Activated T-cell treated with anti-CD3 and anti-CD28 coated beads, Interleukin-2, amount 50 U/mL, for 24 hours (primary cell): ENCODE measurements around the gene MAP3K7CL.

Experiments used
- DNase-seq: peaks from one replicate; pipeline ENCODE4 v3.0.0-alpha.2; 2020
- H3K27ac Mint-ChIP-seq: 2 replicates; pipeline ENCODE4 v1.8.0; 2020; ENCODE audit warnings: mild to moderate bottlenecking, mixed read lengths
- H3K27me3 Mint-ChIP-seq: 2 replicates; pipeline ENCODE4 v1.8.0; 2020; ENCODE audit warnings: mixed read lengths
- H3K36me3 Mint-ChIP-seq: 2 replicates; pipeline ENCODE4 v1.8.0; 2020; ENCODE audit warnings: low read depth, mixed read lengths
- H3K4me1 Mint-ChIP-seq: 2 replicates; pipeline ENCODE4 v1.8.0; 2020; ENCODE audit warnings: low read depth, mixed read lengths
- H3K4me3 Mint-ChIP-seq: 2 replicates; pipeline ENCODE4 v1.8.0; 2020; ENCODE audit warnings: mild to moderate bottlenecking, moderate library complexity, mixed read lengths
- H3K9me3 Mint-ChIP-seq: 2 replicates; pipeline ENCODE4 v1.8.0; 2020; ENCODE audit warnings: mixed read lengths

MAP3K7CL gene

DNA sequence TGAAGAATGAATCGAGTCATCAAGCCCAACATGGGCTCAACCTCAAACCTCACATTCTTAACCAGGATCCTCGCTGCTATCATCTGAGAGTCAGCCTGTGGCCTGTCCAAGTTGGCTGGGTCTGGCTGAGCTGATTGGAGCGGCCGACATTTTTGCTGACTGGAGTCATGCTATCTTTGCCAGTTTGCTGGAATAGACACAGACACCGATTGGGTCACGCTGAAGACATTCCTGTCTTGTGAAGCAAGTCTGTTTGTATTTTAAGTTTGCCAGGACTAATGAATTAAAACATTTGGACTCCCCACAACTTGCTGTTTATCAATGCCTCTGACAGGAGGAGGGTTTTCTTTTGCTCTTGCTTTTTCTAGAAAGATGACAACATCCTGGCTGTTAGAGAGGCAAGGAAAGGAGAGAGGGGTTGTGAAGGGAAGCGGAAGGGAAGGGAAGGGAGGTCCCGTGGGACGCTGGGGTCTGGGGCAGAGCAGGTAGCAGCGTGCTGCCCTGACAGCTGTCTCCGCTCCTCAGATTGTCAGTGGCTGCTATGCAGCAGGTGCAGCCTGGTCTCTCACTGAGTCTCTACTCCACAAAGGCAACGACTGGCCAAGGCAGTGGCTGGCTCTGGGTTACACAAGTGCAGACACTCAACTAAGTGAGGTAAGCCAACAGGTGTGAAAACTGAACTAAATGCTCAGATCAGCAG lies at the start of gene MAP3K7CL:
TSS of gene MAP3K7CL (plus strand) at position 375 of the 700 bp plus-strand sequence. CDS start 2,701 bp downstream, outside the sequence.
- no peaks in the 10 kb centered on the region for H3K27me3 Mint-ChIP-seq
- peaks cover 3% of the 10 kb centered on the region for H3K36me3 Mint-ChIP-seq
- H3K9me3 Mint-ChIP-seq: no peaks in the 10 kb centered on the region
- no peaks in the 10 kb centered on the region for H3K4me1 Mint-ChIP-seq
- DNase-seq: no peak
- no peak within 1 kb of the TSS for H3K27ac Mint-ChIP-seq
- no peak within 1 kb of the TSS for H3K4me3 Mint-ChIP-seq

DNA sequence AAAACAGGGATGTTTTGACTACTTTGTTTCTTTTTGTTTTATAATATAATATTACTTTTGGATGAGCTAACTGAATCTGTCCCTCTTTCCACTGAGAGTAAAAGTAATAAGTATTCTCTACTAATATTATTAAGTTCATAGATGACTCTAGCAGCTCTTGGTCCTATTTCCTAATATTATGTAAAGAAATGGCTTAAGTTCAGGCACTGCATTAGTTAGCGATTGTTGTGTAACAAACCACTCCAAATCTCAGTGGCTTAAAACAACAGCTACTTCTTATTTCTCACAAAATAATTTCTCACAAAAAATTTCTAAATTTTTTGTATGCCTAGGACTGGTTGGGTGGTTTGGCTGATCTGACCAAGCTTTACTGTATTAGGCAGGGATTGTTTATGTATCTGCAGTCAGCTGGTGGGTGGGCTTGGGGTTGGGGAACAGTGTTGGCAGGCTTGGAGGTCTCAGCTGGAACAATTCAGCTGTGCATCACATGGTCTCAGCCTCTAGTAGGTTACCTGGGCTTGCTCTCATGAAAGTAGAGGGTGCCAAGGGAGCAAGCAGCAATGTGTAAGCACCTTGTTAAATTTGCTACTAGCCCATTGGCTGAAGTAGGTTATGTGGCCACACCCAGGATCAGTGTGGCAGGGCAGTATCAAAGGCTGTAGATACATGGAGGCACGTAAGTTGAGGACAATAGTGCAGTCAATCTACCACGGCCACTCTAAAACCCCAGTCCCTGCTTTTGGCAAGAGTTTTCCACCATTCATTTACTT lies 48.2 kb upstream of the MAP3K7CL start:
- DNase-seq: no peak
- no peak overlapping the region for H3K27ac Mint-ChIP-seq
- no peak overlapping the region for H3K4me3 Mint-ChIP-seq
- H3K36me3 Mint-ChIP-seq: peaks cover 16% of the 10 kb centered on the region
- no peaks in the 10 kb centered on the region for H3K9me3 Mint-ChIP-seq
- H3K27me3 Mint-ChIP-seq: no peaks in the 10 kb centered on the region
- peaks cover 51% of the 10 kb centered on the region for H3K4me1 Mint-ChIP-seq

GRCh38 chr21:29083306-29083705 lies 47.1 kb upstream of the MAP3K7CL start:
- DNase-seq: no peak
- H3K9me3 Mint-ChIP-seq: no peaks in the 10 kb centered on the region
- H3K36me3 Mint-ChIP-seq: peaks cover 14% of the 10 kb centered on the region
- peaks cover 47% of the 10 kb centered on the region for H3K4me1 Mint-ChIP-seq
- H3K4me3 Mint-ChIP-seq: no peak overlapping the region
- H3K27ac Mint-ChIP-seq: no peak overlapping the region
- H3K27me3 Mint-ChIP-seq: no peaks in the 10 kb centered on the region

DNA sequence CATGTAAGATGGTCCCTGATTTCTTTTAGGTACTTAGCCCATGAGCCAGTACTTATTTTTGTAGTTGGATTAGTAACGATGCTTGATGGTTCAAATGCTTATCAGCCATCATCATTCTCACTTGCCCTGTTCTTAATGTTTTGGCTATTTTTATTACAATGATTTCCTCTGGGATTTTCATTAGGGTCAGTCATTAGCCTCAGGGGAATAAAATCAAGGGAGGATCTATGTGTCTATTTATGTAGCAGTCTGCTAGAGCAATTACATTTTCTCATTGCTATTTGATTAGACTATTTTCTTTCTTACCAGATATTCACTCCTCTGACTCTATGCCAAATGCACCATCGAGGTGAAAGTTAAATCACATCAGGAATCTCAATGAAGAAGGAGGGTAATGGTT lies 46.1 kb upstream of the MAP3K7CL start:
- H3K27ac Mint-ChIP-seq: no peak overlapping the region
- H3K9me3 Mint-ChIP-seq: no peaks in the 10 kb centered on the region
- no peak for DNase-seq
- H3K4me3 Mint-ChIP-seq: no peak overlapping the region
- no peaks in the 10 kb centered on the region for H3K27me3 Mint-ChIP-seq
- H3K4me1 Mint-ChIP-seq: peaks cover 36% of the 10 kb centered on the region
- H3K36me3 Mint-ChIP-seq: peaks cover 13% of the 10 kb centered on the region

- DNase-seq: no peak
- H3K27ac Mint-ChIP-seq: no peak overlapping the region
- no peaks in the 10 kb centered on the region for H3K9me3 Mint-ChIP-seq
- H3K36me3 Mint-ChIP-seq: peaks cover 13% of the 10 kb centered on the region
- H3K4me1 Mint-ChIP-seq: peaks cover 31% of the 10 kb centered on the region
- H3K4me3 Mint-ChIP-seq: no peak overlapping the region
- no peaks in the 10 kb centered on the region for H3K27me3 Mint-ChIP-seq
These were observed 45.2 kb upstream of the MAP3K7CL start for GRCh38 chr21:29085106-29085752.

- no peaks in the 10 kb centered on the region for H3K27me3 Mint-ChIP-seq
- DNase-seq: no peak
- H3K36me3 Mint-ChIP-seq: peaks cover 44% of the 10 kb centered on the region
- no peaks in the 10 kb centered on the region for H3K9me3 Mint-ChIP-seq
- H3K4me3 Mint-ChIP-seq: no peak overlapping the region
- peaks cover 17% of the 10 kb centered on the region for H3K4me1 Mint-ChIP-seq
- H3K27ac Mint-ChIP-seq: no peak overlapping the region
These were observed 39.4 kb upstream of the MAP3K7CL start for GRCh38 chr21:29091033-29091432.

GRCh38 chr21:29092102-29092959 lies 38.1 kb upstream of the MAP3K7CL start:
- Mint-ChIP-seq H3K36me3 (peaks cover 34% of the 10 kb centered on the region), H3K27me3 (no peaks in the 10 kb centered on the region), H3K9me3 (no peaks in the 10 kb centered on the region), H3K27ac (no peak overlapping the region), H3K4me1 (peaks cover 17% of the 10 kb centered on the region), H3K4me3 (no peak overlapping the region)
- DNase-seq: no peak

DNA sequence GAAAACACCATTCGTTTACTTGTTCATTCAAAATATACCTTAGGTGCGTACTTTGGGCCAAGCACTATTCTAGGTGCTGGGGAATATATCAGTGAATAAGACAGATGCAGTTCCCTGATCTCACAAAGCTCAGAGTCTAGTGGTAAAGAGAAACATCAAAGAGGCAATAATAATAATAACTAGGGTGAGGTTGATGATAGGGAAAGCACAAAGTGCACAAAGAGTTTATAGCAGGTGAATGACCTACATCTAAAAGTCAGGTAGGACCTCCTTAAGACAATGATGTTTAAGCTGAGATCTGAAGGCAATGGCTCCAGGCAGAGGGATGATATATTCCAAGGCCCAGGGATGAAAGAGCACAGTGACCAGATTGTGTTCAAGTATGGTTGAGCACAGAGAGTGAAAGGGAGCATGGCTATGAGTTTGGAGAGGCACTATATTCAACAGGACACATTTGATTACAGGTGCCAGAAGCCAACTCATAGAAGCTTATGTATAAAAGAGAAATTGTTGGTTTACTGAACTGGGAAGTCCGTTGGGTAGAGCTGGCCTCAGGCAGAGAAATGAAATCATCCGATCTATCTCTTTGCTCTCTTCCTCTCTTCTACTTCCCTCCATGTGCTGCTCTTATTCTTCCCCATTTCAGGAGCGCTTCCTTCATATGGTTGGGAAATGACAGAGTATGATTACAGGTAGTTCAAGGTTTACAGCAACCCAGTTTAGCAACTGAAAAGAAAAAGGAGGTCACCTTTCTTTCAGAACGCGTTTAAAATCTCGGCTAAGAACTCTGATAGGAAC lies 34.0 kb upstream of the MAP3K7CL start:
- H3K4me1 Mint-ChIP-seq: peaks cover 6% of the 10 kb centered on the region
- H3K36me3 Mint-ChIP-seq: peaks cover 40% of the 10 kb centered on the region
- no peaks in the 10 kb centered on the region for H3K9me3 Mint-ChIP-seq
- H3K27me3 Mint-ChIP-seq: no peaks in the 10 kb centered on the region
- no peak overlapping the region for H3K27ac Mint-ChIP-seq
- H3K4me3 Mint-ChIP-seq: no peak overlapping the region
- DNase-seq: no peak

DNA sequence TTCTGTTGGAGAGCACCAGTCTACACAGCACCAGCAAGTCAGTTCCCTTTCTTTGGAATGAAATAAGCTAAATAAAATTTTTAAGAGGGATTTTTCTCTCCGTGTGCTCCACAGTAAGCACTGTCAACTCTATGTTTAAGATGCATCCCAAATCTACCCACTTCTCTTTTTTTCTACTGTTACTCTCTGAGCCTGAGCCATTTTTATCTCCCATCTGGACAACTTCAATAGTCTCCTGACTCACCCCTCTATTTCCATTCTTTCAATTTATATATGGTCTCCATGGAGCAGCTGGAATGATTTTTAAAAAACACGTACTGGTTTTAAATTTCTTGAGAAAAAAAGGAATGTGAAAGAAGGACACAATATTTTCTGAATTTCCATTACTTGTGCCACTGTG lies 32.3 kb upstream of the MAP3K7CL start:
- Mint-ChIP-seq H3K27me3 (no peaks in the 10 kb centered on the region), H3K27ac (no peak overlapping the region)

DNA sequence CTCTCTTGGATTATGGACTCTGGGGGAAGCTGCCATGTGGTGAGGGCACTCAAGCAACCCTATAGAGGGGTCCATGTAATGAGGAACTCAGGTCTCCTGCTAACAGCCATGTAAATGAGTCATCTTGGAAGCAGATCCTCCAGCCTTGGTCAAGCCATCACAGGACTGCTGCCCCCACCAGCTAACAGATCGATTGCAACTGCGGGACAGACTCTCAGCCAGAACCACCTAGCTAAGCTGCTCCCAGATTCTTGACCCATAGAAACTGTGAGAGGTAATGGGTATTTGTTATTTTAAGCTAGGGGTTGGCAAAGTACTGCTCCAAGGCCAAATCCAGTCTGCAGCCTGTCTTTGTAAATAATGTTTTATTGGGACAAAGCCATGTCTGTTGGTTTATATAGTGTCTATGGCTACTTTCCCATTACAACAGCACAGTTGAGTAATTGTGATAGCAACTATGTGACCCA lies 27.6 kb upstream of the MAP3K7CL start:
- Mint-ChIP-seq H3K4me1 (peaks cover 5% of the 10 kb centered on the region), H3K27ac (no peak overlapping the region), H3K9me3 (no peaks in the 10 kb centered on the region), H3K27me3 (no peaks in the 10 kb centered on the region), H3K4me3 (no peak overlapping the region), H3K36me3 (peaks cover 32% of the 10 kb centered on the region)
- no peak for DNase-seq

More for the DNA sequence above, 32.3 kb upstream of the MAP3K7CL start:
- DNase-seq: no peak
- H3K36me3 Mint-ChIP-seq: peaks cover 37% of the 10 kb centered on the region
- no peak overlapping the region for H3K4me3 Mint-ChIP-seq
- peaks cover 3% of the 10 kb centered on the region for H3K4me1 Mint-ChIP-seq
- no peaks in the 10 kb centered on the region for H3K9me3 Mint-ChIP-seq

- no peak overlapping the region for H3K4me3 Mint-ChIP-seq
- DNase-seq: no peak
- H3K27me3 Mint-ChIP-seq: no peaks in the 10 kb centered on the region
- no peak overlapping the region for H3K27ac Mint-ChIP-seq
- H3K9me3 Mint-ChIP-seq: no peaks in the 10 kb centered on the region
- peaks cover 34% of the 10 kb centered on the region for H3K36me3 Mint-ChIP-seq
- H3K4me1 Mint-ChIP-seq: peaks cover 5% of the 10 kb centered on the region
These were observed 26.2 kb upstream of the MAP3K7CL start for GRCh38 chr21:29104239-29104708.

DNA sequence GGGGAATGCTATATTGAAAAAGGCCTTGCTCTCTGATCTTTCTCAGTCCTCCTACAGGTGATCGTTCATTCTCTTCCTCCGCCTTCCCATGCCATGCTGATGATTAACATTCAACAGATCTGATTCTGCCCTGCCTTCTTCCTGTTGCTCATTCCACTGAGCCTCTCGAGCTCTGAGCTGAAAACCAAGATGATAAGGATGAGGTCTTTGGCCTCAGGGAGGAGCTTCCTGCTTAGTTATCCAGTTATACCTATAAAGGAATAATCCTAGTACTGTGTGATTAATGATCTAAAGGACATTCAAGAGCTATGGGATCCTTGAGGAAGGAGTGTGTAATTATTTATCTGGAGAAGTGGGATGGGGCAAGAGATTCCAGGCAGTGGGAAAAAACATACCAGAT lies 25.2 kb upstream of the MAP3K7CL start:
- peaks cover 29% of the 10 kb centered on the region for H3K36me3 Mint-ChIP-seq
- no peak overlapping the region for H3K4me3 Mint-ChIP-seq
- peaks cover 5% of the 10 kb centered on the region for H3K4me1 Mint-ChIP-seq
- no peaks in the 10 kb centered on the region for H3K27me3 Mint-ChIP-seq
- H3K9me3 Mint-ChIP-seq: no peaks in the 10 kb centered on the region
- H3K27ac Mint-ChIP-seq: no peak overlapping the region
- no peak for DNase-seq

DNA sequence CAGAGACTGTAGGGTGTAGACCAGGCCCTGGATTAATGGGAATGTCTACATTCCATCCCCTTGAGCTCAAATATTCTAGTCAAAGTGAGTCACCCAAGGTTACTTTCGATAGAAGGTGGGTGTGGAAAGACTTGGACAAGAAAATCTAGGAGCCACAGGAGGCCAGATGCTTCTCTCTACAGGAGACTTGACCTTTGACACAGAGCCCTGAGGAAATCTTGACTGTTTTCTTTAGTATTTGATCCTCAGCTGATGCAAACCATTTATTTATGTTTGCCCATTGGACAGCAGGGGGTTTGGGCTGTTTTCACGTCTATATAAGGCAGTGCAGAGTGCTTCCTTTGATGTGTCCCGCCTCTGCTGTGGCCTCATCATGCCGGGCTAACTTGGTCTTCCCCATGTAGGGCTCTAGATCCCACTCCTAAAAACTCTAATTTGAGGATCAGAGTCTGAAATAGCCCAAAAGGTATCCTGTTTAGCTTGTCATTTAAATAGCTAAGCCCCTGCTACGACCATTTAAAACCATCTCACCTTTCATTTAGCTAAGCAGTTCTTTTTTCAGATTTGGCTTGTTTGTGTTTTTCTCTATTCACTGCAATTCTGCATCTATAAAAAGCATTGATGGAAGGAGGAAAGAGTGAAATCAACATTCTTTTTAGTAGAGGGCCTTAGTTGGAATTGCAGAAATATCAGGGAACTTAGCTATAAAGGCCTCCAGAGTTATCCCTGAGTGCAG lies 15.5 kb upstream of the MAP3K7CL start:
- DNase-seq: no peak
- Mint-ChIP-seq H3K36me3 (peaks cover 2% of the 10 kb centered on the region), H3K9me3 (no peaks in the 10 kb centered on the region), H3K4me1 (no peaks in the 10 kb centered on the region), H3K27me3 (no peaks in the 10 kb centered on the region), H3K27ac (no peak overlapping the region), H3K4me3 (no peak overlapping the region)
